ENCODE results near the gene OR4C46.

GRCh38 chr11:54603898-54604297 lies at the start of gene OR4C46:
- TF ChIP-seq CREB1 (CRISPR knock-in tag; IDR thresholded peaks at IDR 0.05) (no peak), GRHL2 (CRISPR knock-in tag; IDR thresholded peaks at IDR 0.05; ENCODE audit: insufficient replicate concordance, severe bottlenecking) (no peak)
- TF ChIP-seq, protein P1, sequence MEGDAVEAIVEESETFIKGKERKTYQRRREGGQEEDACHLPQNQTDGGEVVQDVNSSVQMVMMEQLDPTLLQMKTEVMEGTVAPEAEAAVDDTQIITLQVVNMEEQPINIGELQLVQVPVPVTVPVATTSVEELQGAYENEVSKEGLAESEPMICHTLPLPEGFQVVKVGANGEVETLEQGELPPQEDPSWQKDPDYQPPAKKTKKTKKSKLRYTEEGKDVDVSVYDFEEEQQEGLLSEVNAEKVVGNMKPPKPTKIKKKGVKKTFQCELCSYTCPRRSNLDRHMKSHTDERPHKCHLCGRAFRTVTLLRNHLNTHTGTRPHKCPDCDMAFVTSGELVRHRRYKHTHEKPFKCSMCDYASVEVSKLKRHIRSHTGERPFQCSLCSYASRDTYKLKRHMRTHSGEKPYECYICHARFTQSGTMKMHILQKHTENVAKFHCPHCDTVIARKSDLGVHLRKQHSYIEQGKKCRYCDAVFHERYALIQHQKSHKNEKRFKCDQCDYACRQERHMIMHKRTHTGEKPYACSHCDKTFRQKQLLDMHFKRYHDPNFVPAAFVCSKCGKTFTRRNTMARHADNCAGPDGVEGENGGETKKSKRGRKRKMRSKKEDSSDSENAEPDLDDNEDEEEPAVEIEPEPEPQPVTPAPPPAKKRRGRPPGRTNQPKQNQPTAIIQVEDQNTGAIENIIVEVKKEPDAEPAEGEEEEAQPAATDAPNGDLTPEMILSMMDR (IDR thresholded peaks at IDR 0.05), result no peak

Measured in WTC11 (cell line).